GM06990 (cell line): ENCODE results near the gene PFKFB4.

Experiments
- DNase-seq: peaks from one replicate; pipeline ENCODE4 v3.0.0-alpha.2; 2011; ENCODE audit not compliant: insufficient read length; ENCODE audit errors: extremely low read depth
- H3K27me3 ChIP-seq: replicated peaks from 2 replicates; pipeline ENCODE4 v1.6.0; 2011; ENCODE audit warnings: low read length; ENCODE audit not compliant: control insufficient read depth, insufficient read depth
- H3K36me3 ChIP-seq: 2 replicates; pipeline ENCODE4 v1.5.1; 2011; ENCODE audit warnings: low read length; ENCODE audit not compliant: control insufficient read depth, insufficient read depth
- H3K4me3 ChIP-seq: replicated peaks from 2 replicates; pipeline ENCODE4 v1.5.1; 2011; ENCODE audit warnings: low read depth, mild to moderate bottlenecking, control low read depth, low read length
- CTCF ChIP-seq: IDR thresholded peaks from 2 replicates; pipeline ENCODE4 v1.5.1; 2011; ENCODE audit warnings: low read length, control low read depth, mild to moderate bottlenecking, inconsistent platforms; ENCODE audit not compliant: insufficient read depth, poor library complexity, severe bottlenecking

PFKFB4 gene

GRCh38 chr3:48548729-48549705 lies 7.6 kb downstream of the PFKFB4 start:
- DNase-seq = peak; percentile 58
- peak; percentile 97 for TF ChIP-seq CTCF
- Histone ChIP-seq H3K36me3 (no peaks in the 10 kb centered on the region; the same call in 1 of the 2 replicates), H3K4me3 (no peak overlapping the region), H3K27me3 (no peaks in the 10 kb centered on the region)

- no peak for DNase-seq
- H3K27me3 ChIP-seq = no peaks in the 10 kb centered on the region
- no peak for TF ChIP-seq CTCF
- H3K4me3 ChIP-seq = no peak overlapping the region
- no peaks in the 10 kb centered on the region; the same call in 1 of the 2 replicates for H3K36me3 ChIP-seq
These were observed 8.5 kb downstream of the PFKFB4 start for GRCh38 chr3:48548126-48548525.

GRCh38 chr3:48546203-48546829 lies 10.3 kb downstream of the PFKFB4 start:
- Histone ChIP-seq H3K36me3 (no peaks in the 10 kb centered on the region; the same call in 1 of the 2 replicates), H3K27me3 (no peaks in the 10 kb centered on the region), H3K4me3 (no peak overlapping the region)
- TF ChIP-seq CTCF = no peak
- no peak for DNase-seq

GRCh38 chr3:48544141-48544540 lies 12.5 kb downstream of the PFKFB4 start:
- TF ChIP-seq CTCF = no peak
- Histone ChIP-seq H3K4me3 (no peak overlapping the region), H3K27me3 (no peaks in the 10 kb centered on the region), H3K36me3 (no peaks in the 10 kb centered on the region; the same call in none of the 2 replicates)
- DNase-seq = no peak

GRCh38 chr3:48543271-48543866 lies 13.2 kb downstream of the PFKFB4 start:
- Histone ChIP-seq H3K27me3 (no peaks in the 10 kb centered on the region), H3K4me3 (no peak overlapping the region), H3K36me3 (no peaks in the 10 kb centered on the region; the same call in none of the 2 replicates)
- no peak for TF ChIP-seq CTCF
- DNase-seq = no peak
